Uterus (tissue), 2 donors: Measurements from ENCODE around the gene JARID2.

Experiments
- CTCF ChIP-seq, 4 experiments: fragments of 200-600 bp in 2 of 4; fragments of 450-650 bp in 2 of 4; sonication (generic) in 2 of 4; IDR thresholded peaks; one replicate each; pipeline ENCODE4 v1.5.1; 2016 to 2019; ENCODE audit warnings: antibody characterized with exemption in 4 of 4, mild to moderate bottlenecking in 2 of 4, moderate library complexity in 1 of 4
- POLR2A ChIP-seq, 2 donors: fragments of 450-650 bp; IDR thresholded peaks; one replicate each; pipeline ENCODE4 v1.6.1; 2016; ENCODE audit warnings: antibody characterized with exemption in 2 of 2, mild to moderate bottlenecking in 1 of 2, moderate library complexity in 1 of 2

GRCh38 chr6:15555101-15556038 is 309.5 kb downstream of the JARID2 start:
- no peak for TF ChIP-seq POLR2A (IDR thresholded peaks at IDR 0.05)
- no peak for TF ChIP-seq CTCF (IDR thresholded peaks at IDR 0.05)
